Neutrophil (primary cell): ENCODE results near the gene SERPINA3.

Source experiments
- H3K27ac ChIP-seq: fragments of 200-600 bp; sonication (generic); 2 replicates; pipeline ENCODE4 v1.5.1; 2016; ENCODE audit warnings: mild to moderate bottlenecking, moderate library complexity
- H3K27me3 ChIP-seq: fragments of 200-600 bp; sonication (generic); 2 replicates; pipeline ENCODE4 v1.6.0; 2016; ENCODE audit warnings: mild to moderate bottlenecking
- H3K36me3 ChIP-seq: fragments of 200-600 bp; sonication (generic); 2 replicates; pipeline ENCODE4 v1.5.1; 2017
- H3K4me1 ChIP-seq, 2 experiments: fragments of 200-600 bp in 1 of 2; sonication (generic) in 1 of 2; 1 replicate in 1 of 2; 2 replicates in 1 of 2; pipeline versions ENCODE4 v1.5.1 to v1.6.1; 2013 to 2016; ENCODE audit warnings: low read depth in 1 of 2, low read length in 1 of 2, mild to moderate bottlenecking in 1 of 2, moderate library complexity in 1 of 2; ENCODE audit not compliant: control insufficient read depth in 1 of 2, insufficient read depth in 1 of 2
- H3K4me3 ChIP-seq, 2 experiments: fragments of 200-600 bp in 1 of 2; sonication (generic) in 1 of 2; 1 replicate in 1 of 2; 2 replicates in 1 of 2; pipeline ENCODE4 v1.5.1; 2013 to 2016; ENCODE audit warnings: low read depth in 1 of 2, low read length in 1 of 2, mild to moderate bottlenecking in 1 of 2, moderate library complexity in 1 of 2
- H3K9me3 ChIP-seq: fragments of 200-600 bp; sonication (generic); 2 replicates; pipeline ENCODE4 v1.5.1; 2016
- CTCF ChIP-seq: fragments of 200-600 bp; sonication (generic); IDR thresholded peaks from 2 replicates; pipeline ENCODE4 v1.5.1; 2016; ENCODE audit warnings: antibody characterized with exemption

SERPINA3 gene

GRCh38 chr14:94598816-94599655 is 13.2 kb upstream of the SERPINA3 start:
- Histone ChIP-seq H3K9me3 (no peaks in the 10 kb centered on the region), H3K4me3 (no peak overlapping the region), H3K36me3 (no peaks in the 10 kb centered on the region), H3K27me3 (no peaks in the 10 kb centered on the region), H3K4me1 (no peaks in the 10 kb centered on the region), H3K27ac (no peak overlapping the region)
- TF ChIP-seq CTCF, result no peak

GRCh38 chr14:94599656-94600004 is 12.6 kb upstream of the SERPINA3 start:
- Histone ChIP-seq H3K4me3 (no peak overlapping the region), H3K9me3 (no peaks in the 10 kb centered on the region), H3K36me3 (no peaks in the 10 kb centered on the region), H3K4me1 (no peaks in the 10 kb centered on the region), H3K27me3 (no peaks in the 10 kb centered on the region), H3K27ac (no peak overlapping the region)
- no peak for TF ChIP-seq CTCF

- Histone ChIP-seq H3K9me3 (no peaks in the 10 kb centered on the region), H3K36me3 (no peaks in the 10 kb centered on the region), H3K27ac (no peak overlapping the region), H3K4me3 (no peak overlapping the region), H3K27me3 (no peaks in the 10 kb centered on the region), H3K4me1 (no peaks in the 10 kb centered on the region)
- no peak for TF ChIP-seq CTCF
These were observed 12.0 kb upstream of the SERPINA3 start for GRCh38 chr14:94600148-94600545.

GRCh38 chr14:94601884-94602391 is 10.3 kb upstream of the SERPINA3 start:
- Histone ChIP-seq H3K9me3 (no peaks in the 10 kb centered on the region), H3K27me3 (no peaks in the 10 kb centered on the region), H3K4me3 (no peak overlapping the region), H3K27ac (no peak overlapping the region), H3K36me3 (no peaks in the 10 kb centered on the region), H3K4me1 (no peaks in the 10 kb centered on the region)
- TF ChIP-seq CTCF, result no peak

GRCh38 chr14:94602722-94603121 is 9.5 kb upstream of the SERPINA3 start:
- Histone ChIP-seq H3K27me3 (no peaks in the 10 kb centered on the region), H3K4me1 (no peaks in the 10 kb centered on the region), H3K36me3 (no peaks in the 10 kb centered on the region), H3K27ac (no peak overlapping the region), H3K9me3 (no peaks in the 10 kb centered on the region), H3K4me3 (no peak overlapping the region)
- no peak for TF ChIP-seq CTCF
